Measurements from ENCODE around the gene STAM.

STAM gene

GRCh38 chr10:17674566-17674965 lies 30.6 kb downstream of the STAM start:
- TF ChIP-seq TAF1 (IDR thresholded peaks at IDR 0.05; ENCODE audit: borderline replicate concordance, insufficient read depth, low read length): no peak
- TF ChIP-seq FOXP2 (optimal IDR thresholded peaks at IDR 0.05; ENCODE audit: borderline replicate concordance, extremely low read depth, extremely low read length, insufficient read depth): no peak
- TF ChIP-seq SIN3A (IDR thresholded peaks at IDR 0.05; ENCODE audit: borderline replicate concordance, insufficient read depth, low read length): no peak

DNA sequence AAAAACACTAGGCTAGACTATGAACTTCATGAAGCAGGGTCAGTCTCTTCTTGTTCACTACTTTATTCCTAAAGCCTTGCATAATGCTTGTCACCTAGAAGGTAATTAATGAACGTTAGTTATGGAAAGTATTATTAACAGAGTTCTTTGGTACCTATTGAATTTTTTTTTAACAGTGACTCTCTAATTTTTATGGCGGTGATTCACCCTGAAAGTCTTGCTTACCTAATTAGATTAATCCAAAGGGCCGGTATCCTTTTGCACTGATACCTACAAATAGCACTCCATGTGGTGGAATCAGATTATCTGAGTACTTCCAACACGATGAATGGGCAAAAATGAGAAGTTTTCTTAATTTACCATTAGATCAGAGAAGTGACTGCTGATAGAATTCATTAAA lies 31.7 kb downstream of the STAM start:
- TF ChIP-seq FOXP2 (optimal IDR thresholded peaks at IDR 0.05; ENCODE audit: borderline replicate concordance, extremely low read depth, extremely low read length, insufficient read depth) (no peak), TAF1 (IDR thresholded peaks at IDR 0.05; ENCODE audit: borderline replicate concordance, insufficient read depth, low read length) (no peak), REST (IDR thresholded peaks at IDR 0.05; ENCODE audit: insufficient read depth in 1 of 2, low read depth in 2 of 2, low read length in 2 of 2) (no peak), SIN3A (IDR thresholded peaks at IDR 0.05; ENCODE audit: borderline replicate concordance, insufficient read depth, low read length) (no peak), POLR2AphosphoS5 (IDR thresholded peaks at IDR 0.05; ENCODE audit: low read depth, low read length) (no peak)

DNA sequence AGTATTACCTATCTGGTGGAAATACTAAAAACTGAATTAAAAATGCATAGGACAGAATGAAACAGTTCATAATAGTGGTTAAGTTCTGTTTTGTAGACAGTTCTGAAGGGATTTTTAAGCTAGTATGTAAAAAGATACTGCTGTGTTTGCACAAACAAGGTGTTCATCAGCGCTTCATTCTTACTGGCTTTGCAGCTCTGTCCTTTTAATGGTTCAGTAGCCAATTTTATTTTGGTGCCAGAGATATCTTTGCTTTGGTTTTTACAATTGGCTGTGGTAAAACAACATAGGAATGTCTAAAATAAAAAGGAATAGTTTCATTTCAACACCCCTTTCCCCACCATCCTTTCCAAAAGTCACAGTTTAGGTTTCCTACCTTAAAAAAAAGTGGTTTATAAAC lies 33.0 kb downstream of the STAM start:
- TF ChIP-seq TAF1 (IDR thresholded peaks at IDR 0.05; ENCODE audit: borderline replicate concordance, insufficient read depth, low read length): no peak
- no peak for TF ChIP-seq POLR2AphosphoS5 (IDR thresholded peaks at IDR 0.05; ENCODE audit: low read depth, low read length)

- TF ChIP-seq POLR2AphosphoS5 (IDR thresholded peaks at IDR 0.05; ENCODE audit: low read depth, low read length) (no peak), FOXP2 (optimal IDR thresholded peaks at IDR 0.05; ENCODE audit: borderline replicate concordance, extremely low read depth, extremely low read length, insufficient read depth) (no peak), REST (IDR thresholded peaks at IDR 0.05; ENCODE audit: insufficient read depth in 1 of 2, low read depth in 2 of 2, low read length in 2 of 2) (no peak), TAF1 (IDR thresholded peaks at IDR 0.05; ENCODE audit: borderline replicate concordance, insufficient read depth, low read length) (no peak)
These were observed 38.4 kb downstream of the STAM start for GRCh38 chr10:17682236-17682946.

- no peak for TF ChIP-seq SIN3A (IDR thresholded peaks at IDR 0.05; ENCODE audit: borderline replicate concordance, insufficient read depth, low read length)
- no peak for TF ChIP-seq FOXP2 (optimal IDR thresholded peaks at IDR 0.05; ENCODE audit: borderline replicate concordance, extremely low read depth, extremely low read length, insufficient read depth)
- no peak for TF ChIP-seq REST (IDR thresholded peaks at IDR 0.05; ENCODE audit: insufficient read depth in 1 of 2, low read depth in 2 of 2, low read length in 2 of 2)
- TF ChIP-seq POLR2AphosphoS5 (IDR thresholded peaks at IDR 0.05; ENCODE audit: low read depth, low read length): no peak
- no peak for TF ChIP-seq TAF1 (IDR thresholded peaks at IDR 0.05; ENCODE audit: borderline replicate concordance, insufficient read depth, low read length)
These were observed 39.6 kb downstream of the STAM start for GRCh38 chr10:17683541-17683940.

DNA sequence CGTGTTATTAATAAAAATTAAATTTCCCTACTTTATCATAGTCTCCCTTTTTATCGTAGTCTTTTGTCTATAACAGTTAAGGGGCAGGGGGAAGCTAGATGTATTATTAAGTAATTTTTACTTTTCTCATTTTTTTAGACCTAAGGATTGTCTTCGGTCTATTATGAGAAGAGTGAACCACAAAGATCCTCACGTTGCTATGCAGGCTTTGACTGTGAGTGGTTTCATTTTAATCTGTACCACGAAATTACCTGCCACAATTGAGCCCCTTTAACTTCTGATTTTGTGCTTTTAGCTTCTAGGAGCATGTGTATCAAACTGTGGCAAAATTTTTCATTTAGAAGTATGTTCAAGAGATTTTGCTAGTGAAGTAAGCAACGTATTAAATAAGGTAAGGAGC lies 40.6 kb downstream of the STAM start:
- no peak for TF ChIP-seq REST (IDR thresholded peaks at IDR 0.05; ENCODE audit: insufficient read depth in 1 of 2, low read depth in 2 of 2, low read length in 2 of 2)
- TF ChIP-seq TAF1 (IDR thresholded peaks at IDR 0.05; ENCODE audit: borderline replicate concordance, insufficient read depth, low read length): no peak
- TF ChIP-seq SIN3A (IDR thresholded peaks at IDR 0.05; ENCODE audit: borderline replicate concordance, insufficient read depth, low read length): no peak
- TF ChIP-seq FOXP2 (optimal IDR thresholded peaks at IDR 0.05; ENCODE audit: borderline replicate concordance, extremely low read depth, extremely low read length, insufficient read depth): no peak
- no peak for TF ChIP-seq POLR2AphosphoS5 (IDR thresholded peaks at IDR 0.05; ENCODE audit: low read depth, low read length)

Measured in PFSK-1 (cell line).